Measurements from ENCODE around the gene DCTN1. TPM values are rescaled to one million over a fixed set of nuclear protein-coding genes. Genes with fewer than 3 reads are reported as not detected.
A peak's percentile ranks its signal among the peaks of the same experiment; 100 is the strongest.

DCTN1 gene
- total and polyA plus RNA-seq, 4 donors: 69.9 to 142 (median 104) TPM

GRCh38 chr2:74374509-74375205 is 5.5 kb downstream of the DCTN1 start:
- H3K4me3 ChIP-seq: no peak overlapping the region
- H3K9me3 ChIP-seq (ENCODE audit: control insufficient read depth in 4 of 4, insufficient read depth in 3 of 4, low read length in 3 of 4): no peaks in the 10 kb centered on the region
- no peak overlapping the region for H3K27ac ChIP-seq (ENCODE audit: low read depth in 1 of 2, low read length in 1 of 2)
- no peak for TF ChIP-seq CTCF (IDR thresholded peaks at IDR 0.05; ENCODE audit: control extremely low read depth, extremely low read depth)
- ATAC-seq (ENCODE audit: insufficient read depth, low FRiP score): peak; percentile 83
- H3K27me3 ChIP-seq (ENCODE audit: control insufficient read depth in 3 of 3, insufficient read depth in 3 of 3, low read length in 2 of 3): no peaks in the 10 kb centered on the region
- peak; percentile 65 to 76 (median 74) for DNase-seq
- WGBS, 2 donors: 75 to 89% methylated on average over 19 of the region's 19 CpGs
- H3K9ac ChIP-seq (ENCODE audit: insufficient read depth in 1 of 2, low read length in 2 of 2): no peak overlapping the region
- H3K4me1 ChIP-seq (ENCODE audit: control insufficient read depth in 5 of 5, insufficient read depth in 5 of 5, low read length in 5 of 5): peaks cover under 1 to 10% (median 3%) of the 10 kb centered on the region in 5 donors
- H3K36me3 ChIP-seq (ENCODE audit: control insufficient read depth in 4 of 4, insufficient read depth in 4 of 4, low read length in 4 of 4): peaks cover 9 to 38% (median 32%) of the 10 kb centered on the region in 4 donors

- Histone ChIP-seq H3K27ac (ENCODE audit: low read depth in 1 of 2, low read length in 1 of 2) (peak overlapping the region in 1 of 2 donors; percentile 18), H3K9ac (ENCODE audit: insufficient read depth in 1 of 2, low read length in 2 of 2) (no peak overlapping the region), H3K4me1 (ENCODE audit: control insufficient read depth in 5 of 5, insufficient read depth in 5 of 5, low read length in 5 of 5) (peaks cover 0 to 8% (median 0%) of the 10 kb centered on the region in 5 donors), H3K4me3 (no peak overlapping the region), H3K27me3 (ENCODE audit: control insufficient read depth in 3 of 3, insufficient read depth in 3 of 3, low read length in 2 of 3) (no peaks in the 10 kb centered on the region), H3K36me3 (ENCODE audit: control insufficient read depth in 4 of 4, insufficient read depth in 4 of 4, low read length in 4 of 4) (peaks cover 12 to 42% (median 35%) of the 10 kb centered on the region in 4 donors), H3K9me3 (ENCODE audit: control insufficient read depth in 4 of 4, insufficient read depth in 3 of 4, low read length in 3 of 4) (no peaks in the 10 kb centered on the region)
- no peak for TF ChIP-seq CTCF (IDR thresholded peaks at IDR 0.05; ENCODE audit: control extremely low read depth, extremely low read depth)
- DNase-seq (no peak), ATAC-seq (ENCODE audit: insufficient read depth, low FRiP score) (no peak)
- WGBS, 2 donors: 83 to 90% methylated on average over 8 of the region's 8 CpGs
Measured at GRCh38 chr2:74373985-74374384, 6.1 kb downstream of the DCTN1 start.

- TF ChIP-seq CTCF (IDR thresholded peaks at IDR 0.05; ENCODE audit: control extremely low read depth, extremely low read depth): no peak
- DNase-seq (peak in 1 of 3 donors; percentile 7), ATAC-seq (ENCODE audit: insufficient read depth, low FRiP score) (peak; percentile 51)
- peaks cover 0 to 8% (median 0%) of the 10 kb centered on the region in 5 donors for H3K4me1 ChIP-seq (ENCODE audit: control insufficient read depth in 5 of 5, insufficient read depth in 5 of 5, low read length in 5 of 5)
- H3K4me3 ChIP-seq: no peak overlapping the region
- WGBS, 2 donors: 63 to 80% methylated on average over 5 of the region's 5 CpGs
- no peak overlapping the region for H3K9ac ChIP-seq (ENCODE audit: insufficient read depth in 1 of 2, low read length in 2 of 2)
- H3K27ac ChIP-seq (ENCODE audit: low read depth in 1 of 2, low read length in 1 of 2): peak overlapping the region in 1 of 2 donors; percentile 7
- no peaks in the 10 kb centered on the region for H3K9me3 ChIP-seq (ENCODE audit: control insufficient read depth in 4 of 4, insufficient read depth in 3 of 4, low read length in 3 of 4)
- no peaks in the 10 kb centered on the region for H3K27me3 ChIP-seq (ENCODE audit: control insufficient read depth in 3 of 3, insufficient read depth in 3 of 3, low read length in 2 of 3)
- H3K36me3 ChIP-seq (ENCODE audit: control insufficient read depth in 4 of 4, insufficient read depth in 4 of 4, low read length in 4 of 4): peaks cover 19 to 49% (median 40%) of the 10 kb centered on the region in 4 donors
Measured at GRCh38 chr2:74373221-74373676, 6.9 kb downstream of the DCTN1 start.

Data from lung (tissue), 12 donors.